Measurements from ENCODE around the gene CHCHD5.
A peak's percentile ranks its signal among the peaks of the same experiment; 100 is the strongest.

CHCHD5 gene

GRCh38 chr2:112623913-112624777 is 39.7 kb downstream of the CHCHD5 start:
- FAIRE-seq (no peak), DNase-seq (ENCODE audit: low spot score) (peak; percentile 68)

GRCh38 chr2:112625474-112626114 is 41.2 kb downstream of the CHCHD5 start:
- no peak for FAIRE-seq
- DNase-seq (ENCODE audit: low spot score) = no peak

- FAIRE-seq (no peak), DNase-seq (ENCODE audit: low spot score) (peak; percentile 71)
Observed at GRCh38 chr2:112626604-112627059, 42.2 kb downstream of the CHCHD5 start.

- FAIRE-seq (no peak), DNase-seq (ENCODE audit: low spot score) (peak; percentile 90)
Observed at GRCh38 chr2:112627060-112628040, 42.9 kb downstream of the CHCHD5 start.

GRCh38 chr2:112629224-112629623 is 44.8 kb downstream of the CHCHD5 start:
- FAIRE-seq (no peak), DNase-seq (ENCODE audit: low spot score) (no peak)

- FAIRE-seq (no peak), DNase-seq (ENCODE audit: low spot score) (no peak)
Observed at GRCh38 chr2:112629823-112630222, 45.4 kb downstream of the CHCHD5 start.

GRCh38 chr2:112630268-112630667 is 45.9 kb downstream of the CHCHD5 start:
- no peak for FAIRE-seq
- no peak for DNase-seq (ENCODE audit: low spot score)

- FAIRE-seq (no peak), DNase-seq (ENCODE audit: low spot score) (no peak)
Observed at GRCh38 chr2:112633708-112634107, 49.3 kb downstream of the CHCHD5 start.

- FAIRE-seq (no peak), DNase-seq (ENCODE audit: low spot score) (no peak)
Observed at GRCh38 chr2:112634153-112634873, 49.9 kb downstream of the CHCHD5 start.

GRCh38 chr2:112634874-112635157 is 50.4 kb downstream of the CHCHD5 start:
- DNase-seq (ENCODE audit: low spot score) (no peak), FAIRE-seq (no peak)

- DNase-seq (ENCODE audit: low spot score) (no peak), FAIRE-seq (no peak)
Observed at GRCh38 chr2:112636605-112637288, 52.3 kb downstream of the CHCHD5 start.

GRCh38 chr2:112637289-112637660 is 52.9 kb downstream of the CHCHD5 start:
- FAIRE-seq (no peak), DNase-seq (ENCODE audit: low spot score) (no peak)

Measured in urothelium cell line (cell line).